CD8-positive, alpha-beta memory T cell (primary cell): ENCODE results near the gene FEM1B. TPM values are rescaled to one million over a fixed set of nuclear protein-coding genes. Genes with fewer than 3 reads are reported as not detected.

Source experiments
- CTCF ChIA-PET: fragments of 350-600 bp; sonication (Branson Sonifier 250); formaldehyde crosslinking; loops from one replicate; lab custom pipeline; 2021; ENCODE audit warnings: antibody characterized with exemption; lab: Charles Lee
- POLR2A ChIA-PET: fragments of 350-600 bp; sonication (Branson Sonifier 250); formaldehyde crosslinking; loops from one replicate; lab custom pipeline; 2021; ENCODE audit warnings: antibody characterized with exemption; lab: Charles Lee
- DNase-seq, 5 donors: peaks; one replicate each; pipeline versions ENCODE4 v3.0.0 to v3.0.0-alpha.2; 2020 to 2022; ENCODE audit warnings: mixed read lengths in 1 of 5
- H3K27ac ChIP-seq: one replicate; pipeline ENCODE4 v1.7.0; 2013; ENCODE audit warnings: low read depth, mild to moderate bottlenecking, low read length, moderate library complexity
- H3K27me3 ChIP-seq: 2 replicates; pipeline ENCODE4 v1.7.0; 2013; ENCODE audit warnings: low read length, mild to moderate bottlenecking; ENCODE audit not compliant: insufficient read depth, poor library complexity, severe bottlenecking
- H3K36me3 ChIP-seq: 2 replicates; pipeline ENCODE4 v1.7.0; 2013; ENCODE audit warnings: mild to moderate bottlenecking, low read length, moderate library complexity; ENCODE audit not compliant: insufficient read depth
- H3K4me1 ChIP-seq: 2 replicates; pipeline ENCODE4 v1.7.0; 2013; ENCODE audit warnings: mild to moderate bottlenecking, low read length, moderate library complexity; ENCODE audit not compliant: insufficient read depth
- H3K4me3 ChIP-seq: 2 replicates; pipeline ENCODE4 v1.7.0; 2013; ENCODE audit warnings: mild to moderate bottlenecking, low read length
- H3K9me3 ChIP-seq: 2 replicates; pipeline ENCODE4 v1.7.0; 2013; ENCODE audit warnings: mild to moderate bottlenecking, low read length
- H3K27ac Mint-ChIP-seq, 8 donors: one replicate each; pipeline ENCODE4 v1.8.0; 2020 to 2021; ENCODE audit warnings: mixed read lengths in 8 of 8, mild to moderate bottlenecking in 6 of 8, inconsistent platforms in 3 of 8, moderate library complexity in 3 of 8
- H3K27me3 Mint-ChIP-seq, 2 donors: one replicate each; pipeline ENCODE4 v1.8.0; 2020 to 2021; ENCODE audit warnings: mixed read lengths in 2 of 2, mild to moderate bottlenecking in 1 of 2, moderate library complexity in 1 of 2
- H3K36me3 Mint-ChIP-seq, 3 donors: one replicate each; pipeline ENCODE4 v1.8.0; 2020 to 2021; ENCODE audit warnings: mixed read lengths in 3 of 3, inconsistent platforms in 1 of 3, mild to moderate bottlenecking in 1 of 3
- H3K4me1 Mint-ChIP-seq, 3 donors: one replicate each; pipeline ENCODE4 v1.8.0; 2020 to 2021; ENCODE audit warnings: mixed read lengths in 3 of 3, inconsistent platforms in 1 of 3, mild to moderate bottlenecking in 1 of 3
- H3K4me3 Mint-ChIP-seq, 7 donors: one replicate each; pipeline ENCODE4 v1.8.0; 2020 to 2021; ENCODE audit warnings: mixed read lengths in 7 of 7, mild to moderate bottlenecking in 6 of 7, moderate library complexity in 4 of 7, inconsistent platforms in 2 of 7
- H3K9me3 Mint-ChIP-seq, 5 donors: one replicate each; pipeline ENCODE4 v1.8.0; 2020 to 2022; ENCODE audit warnings: mixed read lengths in 5 of 5, mild to moderate bottlenecking in 3 of 5, moderate library complexity in 2 of 5, inconsistent platforms in 1 of 5
- polyA plus RNA-seq: library from polyadenylated mRNA; unstranded; fragments of 300-500 nt; fragmentation: Illumina TruSeq; gene quantifications from one replicate; pipeline ENCODE4 v1.2.3, GENCODE V29; 2021
- total RNA-seq, 2 experiments: library from RNA; stranded (reverse); gene quantifications; one replicate each; pipeline ENCODE4 v1.2.3, GENCODE V29; 2021

Gene FEM1B
- total and polyA plus RNA-seq, 3 experiments from 2014 or later = 16.9 to 39.6 (median 37.7) TPM

- Histone ChIP-seq H3K9me3 (no peaks in the 10 kb centered on the region), H3K4me1 (peaks cover 7% of the 10 kb centered on the region), H3K4me3 (no peak overlapping the region), H3K36me3 (no peaks in the 10 kb centered on the region), H3K27me3 (no peaks in the 10 kb centered on the region), H3K27ac (no peak overlapping the region)
- peaks cover 9 to 23% (median 18%) of the 10 kb centered on the region in 3 donors for H3K4me1 Mint-ChIP-seq
- POLR2A ChIA-PET = no interaction called here
- peaks cover 10 to 47% of the 10 kb centered on the region in 2 donors for H3K27me3 Mint-ChIP-seq
- no peaks in the 10 kb centered on the region for H3K9me3 Mint-ChIP-seq
- H3K4me3 Mint-ChIP-seq = peak overlapping the region in 1 of 7 donors; percentile 40
- H3K36me3 Mint-ChIP-seq = no peaks in the 10 kb centered on the region
- no peak overlapping the region for H3K27ac Mint-ChIP-seq
- CTCF ChIA-PET = interaction anchor here (1.2 kb wide), 1 partner anchor 22 kb away, joined by 4 read pairs; no protein-coding TSS in a partner anchor
- peak in 1 of 5 donors; percentile 64 for DNase-seq
These were observed 50.9 kb downstream of the FEM1B start for GRCh38 chr15:68328443-68328842.

- Histone ChIP-seq H3K4me3 (no peak overlapping the region), H3K36me3 (no peaks in the 10 kb centered on the region), H3K4me1 (peaks cover 7% of the 10 kb centered on the region), H3K9me3 (no peaks in the 10 kb centered on the region), H3K27me3 (no peaks in the 10 kb centered on the region), H3K27ac (no peak overlapping the region)
- Mint-ChIP-seq H3K27ac (no peak overlapping the region), H3K27me3 (peaks cover 12 to 52% of the 10 kb centered on the region in 2 donors), H3K4me3 (no peak overlapping the region), H3K36me3 (no peaks in the 10 kb centered on the region), H3K4me1 (peaks cover 9 to 23% (median 18%) of the 10 kb centered on the region in 3 donors), H3K9me3 (no peaks in the 10 kb centered on the region)
- CTCF ChIA-PET = interaction anchor here (1.2 kb wide), 1 partner anchor 23 kb away, joined by 4 read pairs; no protein-coding TSS in a partner anchor
- POLR2A ChIA-PET = no interaction called here
- DNase-seq = no peak
These were observed 51.4 kb downstream of the FEM1B start for GRCh38 chr15:68328964-68329363.

- no peak overlapping the region for H3K27ac Mint-ChIP-seq
- ChIA-PET POLR2A (no interaction called here), CTCF (no interaction called here)
- DNase-seq = no peak
- Histone ChIP-seq H3K27ac (no peak overlapping the region), H3K4me3 (no peak overlapping the region), H3K4me1 (peaks cover 7% of the 10 kb centered on the region), H3K36me3 (no peaks in the 10 kb centered on the region), H3K27me3 (no peaks in the 10 kb centered on the region), H3K9me3 (no peaks in the 10 kb centered on the region)
- H3K4me1 Mint-ChIP-seq = peaks cover 9 to 23% (median 18%) of the 10 kb centered on the region in 3 donors
- peaks cover 10 to 61% of the 10 kb centered on the region in 2 donors for H3K27me3 Mint-ChIP-seq
- no peaks in the 10 kb centered on the region for H3K9me3 Mint-ChIP-seq
- no peak overlapping the region for H3K4me3 Mint-ChIP-seq
- no peaks in the 10 kb centered on the region for H3K36me3 Mint-ChIP-seq
These were observed 52.9 kb downstream of the FEM1B start for GRCh38 chr15:68330416-68330815.

- Histone ChIP-seq H3K27ac (no peak overlapping the region), H3K4me1 (peaks cover 7% of the 10 kb centered on the region), H3K27me3 (no peaks in the 10 kb centered on the region), H3K36me3 (no peaks in the 10 kb centered on the region), H3K4me3 (no peak overlapping the region), H3K9me3 (no peaks in the 10 kb centered on the region)
- Mint-ChIP-seq H3K27me3 (peaks cover 10 to 61% of the 10 kb centered on the region in 2 donors), H3K9me3 (no peaks in the 10 kb centered on the region), H3K4me3 (no peak overlapping the region), H3K36me3 (no peaks in the 10 kb centered on the region), H3K27ac (no peak overlapping the region), H3K4me1 (peaks cover 9 to 23% (median 18%) of the 10 kb centered on the region in 3 donors)
- ChIA-PET POLR2A (no interaction called here), CTCF (no interaction called here)
- DNase-seq = no peak
These were observed 53.4 kb downstream of the FEM1B start for GRCh38 chr15:68330901-68331300.

GRCh38 chr15:68332266-68332665 is 54.7 kb downstream of the FEM1B start:
- ChIA-PET POLR2A (no interaction called here), CTCF (no interaction called here)
- Mint-ChIP-seq H3K27me3 (peaks cover 7 to 48% of the 10 kb centered on the region in 2 donors), H3K36me3 (no peaks in the 10 kb centered on the region), H3K9me3 (no peaks in the 10 kb centered on the region), H3K4me1 (peaks cover 6 to 13% (median 11%) of the 10 kb centered on the region in 3 donors), H3K27ac (no peak overlapping the region), H3K4me3 (no peak overlapping the region)
- Histone ChIP-seq H3K4me1 (peaks cover under 1% of the 10 kb centered on the region), H3K9me3 (no peaks in the 10 kb centered on the region), H3K4me3 (no peak overlapping the region), H3K27me3 (no peaks in the 10 kb centered on the region), H3K27ac (no peak overlapping the region), H3K36me3 (no peaks in the 10 kb centered on the region)
- DNase-seq = no peak

- CTCF ChIA-PET = no interaction called here
- no peaks in the 10 kb centered on the region for H3K9me3 ChIP-seq
- POLR2A ChIA-PET = no interaction called here
- Mint-ChIP-seq H3K36me3 (no peaks in the 10 kb centered on the region), H3K27me3 (peaks cover 6 to 40% of the 10 kb centered on the region in 2 donors), H3K4me3 (no peak overlapping the region), H3K4me1 (peaks cover 0 to under 1% (median 0%) of the 10 kb centered on the region in 3 donors), H3K27ac (no peak overlapping the region), H3K9me3 (no peaks in the 10 kb centered on the region)
- no peaks in the 10 kb centered on the region for H3K27me3 ChIP-seq
- H3K4me1 ChIP-seq = no peaks in the 10 kb centered on the region
- no peaks in the 10 kb centered on the region for H3K36me3 ChIP-seq
- H3K27ac ChIP-seq = no peak overlapping the region
- no peak overlapping the region for H3K4me3 ChIP-seq
- no peak for DNase-seq
These were observed 56.4 kb downstream of the FEM1B start for GRCh38 chr15:68333775-68334470.

GRCh38 chr15:68334661-68335124 is 57.1 kb downstream of the FEM1B start:
- Mint-ChIP-seq H3K36me3 (no peaks in the 10 kb centered on the region), H3K4me3 (no peak overlapping the region), H3K27ac (no peak overlapping the region), H3K9me3 (no peaks in the 10 kb centered on the region), H3K27me3 (peaks cover 6 to 40% of the 10 kb centered on the region in 2 donors), H3K4me1 (no peaks in the 10 kb centered on the region)
- H3K9me3 ChIP-seq = no peaks in the 10 kb centered on the region
- ChIA-PET CTCF (no interaction called here), POLR2A (no interaction called here)
- H3K4me1 ChIP-seq = no peaks in the 10 kb centered on the region
- H3K4me3 ChIP-seq = no peak overlapping the region
- no peaks in the 10 kb centered on the region for H3K27me3 ChIP-seq
- DNase-seq = no peak
- no peaks in the 10 kb centered on the region for H3K36me3 ChIP-seq
- no peak overlapping the region for H3K27ac ChIP-seq

GRCh38 chr15:68335251-68335650 is 57.7 kb downstream of the FEM1B start:
- CTCF ChIA-PET = no interaction called here
- no peak for DNase-seq
- Mint-ChIP-seq H3K4me1 (no peaks in the 10 kb centered on the region), H3K27me3 (peaks cover 6 to 36% of the 10 kb centered on the region in 2 donors), H3K9me3 (no peaks in the 10 kb centered on the region), H3K27ac (no peak overlapping the region), H3K36me3 (no peaks in the 10 kb centered on the region), H3K4me3 (no peak overlapping the region)
- no peaks in the 10 kb centered on the region for H3K9me3 ChIP-seq
- H3K4me3 ChIP-seq = no peak overlapping the region
- H3K36me3 ChIP-seq = no peaks in the 10 kb centered on the region
- no peak overlapping the region for H3K27ac ChIP-seq
- POLR2A ChIA-PET = no interaction called here
- H3K27me3 ChIP-seq = no peaks in the 10 kb centered on the region
- no peaks in the 10 kb centered on the region for H3K4me1 ChIP-seq
